ENCODE measurements around the gene SLC6A2. TPM values are rescaled to one million over a fixed set of nuclear protein-coding genes. Genes with fewer than 3 reads are reported as not detected.

SLC6A2 gene
- total RNA-seq, 8 experiments from 2014 or later = 0.05 to 1.3 (median 0.25) TPM; not detected in 1

DNA sequence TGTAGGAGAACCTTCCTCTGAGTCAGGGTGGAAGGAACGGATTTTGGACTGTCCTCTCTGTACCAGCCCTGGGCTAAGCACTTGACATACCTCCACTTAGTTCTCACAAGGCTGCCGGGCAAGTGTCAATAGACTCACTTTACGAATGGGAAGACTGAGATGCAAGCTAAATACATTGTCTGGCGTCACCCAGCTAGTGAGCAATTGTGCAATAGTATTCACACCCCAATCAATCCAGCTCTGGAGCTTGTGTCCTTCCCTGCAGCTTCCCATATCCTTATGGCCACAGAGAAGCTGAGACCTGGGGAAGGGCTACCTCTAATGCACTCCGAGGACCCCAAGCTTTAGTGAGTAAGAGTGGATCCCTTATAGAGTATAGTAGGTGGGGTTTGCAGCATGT is 39.8 kb downstream of the SLC6A2 start:
- no peak for ATAC-seq (replicated peaks in 6 of 8)
- H3K27ac ChIP-seq = no peak overlapping the region
- no peak overlapping the region for H3K4me3 ChIP-seq
- in situ Hi-C loops (cut with MboI; ENCODE audit: low pct_unique_long_range_greater_than_20kb in 2 of 9, low sequenced_read_pairs in 9 of 9, unreplicated experiment in 9 of 9) = loop anchor here in 1 of 9 experiments (25.0 kb wide), 1 partner anchor 233 kb away; no protein-coding TSS in a partner anchor
- no peaks in the 10 kb centered on the region for H3K4me1 ChIP-seq (replicated peaks in 1 of 2)
- WGBS, 10 experiments = 40 to 100% (median 96%) methylated on average over 1 to 2 of the region's 5 CpGs; no CpG with 5 or more reads in 6 of the 10 experiments

DNA sequence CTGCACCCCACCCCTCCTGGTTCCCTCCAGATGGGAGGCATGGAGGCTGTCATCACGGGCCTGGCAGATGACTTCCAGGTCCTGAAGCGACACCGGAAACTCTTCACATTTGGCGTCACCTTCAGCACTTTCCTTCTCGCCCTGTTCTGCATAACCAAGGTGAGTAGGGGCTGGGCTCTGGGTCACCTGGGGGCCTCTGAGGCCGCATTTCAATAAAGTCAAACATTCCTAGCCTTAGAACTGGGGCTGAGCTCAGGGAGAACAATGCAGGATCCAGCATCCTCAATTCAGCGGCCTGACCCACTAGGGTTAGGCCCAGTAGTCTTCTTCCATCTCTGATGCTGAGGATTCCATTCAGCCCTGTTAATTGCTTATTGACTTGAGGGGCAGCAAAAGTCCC is 42.1 kb downstream of the SLC6A2 start:
- in situ Hi-C loops (cut with MboI; ENCODE audit: low pct_unique_long_range_greater_than_20kb in 2 of 9, low sequenced_read_pairs in 9 of 9, unreplicated experiment in 9 of 9) = loop anchor here in 1 of 9 experiments (25.0 kb wide), 1 partner anchor 236 kb away; no protein-coding TSS in a partner anchor
- Histone ChIP-seq H3K27ac (no peak overlapping the region), H3K4me3 (no peak overlapping the region), H3K4me1 (replicated peaks in 1 of 2) (no peaks in the 10 kb centered on the region)
- 40 to 83% (median 66%) methylated on average over 1 to 6 of the region's 7 CpGs; no CpG with 5 or more reads in 3 of the 10 experiments for WGBS, 10 experiments
- ATAC-seq (replicated peaks in 6 of 8) = no peak

DNA sequence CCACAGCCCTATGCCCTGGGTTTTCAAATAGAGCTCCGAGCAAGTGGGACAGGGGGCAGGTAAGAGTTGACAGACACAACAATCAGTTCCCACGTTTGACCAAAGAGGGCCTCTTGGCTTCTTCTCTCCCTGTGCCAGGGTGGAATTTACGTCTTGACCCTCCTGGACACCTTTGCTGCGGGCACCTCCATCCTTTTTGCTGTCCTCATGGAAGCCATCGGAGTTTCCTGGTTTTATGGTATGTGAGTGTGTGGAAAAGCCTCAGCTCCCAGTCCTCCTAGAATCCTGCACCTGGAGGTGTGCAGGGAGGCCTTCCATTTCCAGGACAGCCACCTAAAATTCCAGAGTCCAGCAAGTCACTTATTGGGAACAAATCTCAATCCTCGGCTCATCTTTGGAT is 42.5 kb downstream of the SLC6A2 start:
- ATAC-seq (replicated peaks in 6 of 8) = no peak
- in situ Hi-C loops (cut with MboI; ENCODE audit: low pct_unique_long_range_greater_than_20kb in 2 of 9, low sequenced_read_pairs in 9 of 9, unreplicated experiment in 9 of 9) = loop anchor here in 1 of 9 experiments (25.0 kb wide), 1 partner anchor 236 kb away; no protein-coding TSS in a partner anchor
- H3K4me1 ChIP-seq (replicated peaks in 1 of 2) = no peaks in the 10 kb centered on the region
- 33 to 100% (median 72%) methylated on average over 1 to 4 of the region's 6 CpGs; no CpG with 5 or more reads in 2 of the 10 experiments for WGBS, 10 experiments
- H3K27ac ChIP-seq = no peak overlapping the region
- no peak overlapping the region for H3K4me3 ChIP-seq

DNA sequence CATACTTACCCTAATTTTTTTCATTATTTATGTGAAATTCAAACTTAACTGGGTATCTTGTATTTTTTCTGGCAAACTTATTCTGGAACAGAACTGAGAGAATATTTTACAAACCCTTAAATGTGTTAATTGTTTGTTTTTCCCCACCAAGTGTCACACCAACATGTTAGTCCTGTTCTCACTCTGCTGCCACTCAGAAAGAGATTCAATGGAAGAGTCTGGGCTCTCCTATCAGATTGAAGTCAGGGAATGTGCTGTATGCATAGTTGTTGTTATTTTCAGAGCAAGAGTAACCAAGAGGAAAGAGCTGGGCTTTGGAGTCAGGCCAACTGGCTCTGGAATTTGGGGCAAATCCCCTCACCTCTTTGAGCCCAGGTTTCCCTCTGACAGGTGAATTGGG is 43.2 kb downstream of the SLC6A2 start:
- Histone ChIP-seq H3K4me3 (no peak overlapping the region), H3K27ac (no peak overlapping the region), H3K4me1 (replicated peaks in 1 of 2) (no peaks in the 10 kb centered on the region)
- ATAC-seq (replicated peaks in 6 of 8) = no peak
- in situ Hi-C loops (cut with MboI; ENCODE audit: low pct_unique_long_range_greater_than_20kb in 2 of 9, low sequenced_read_pairs in 9 of 9, unreplicated experiment in 9 of 9) = loop anchor here in 1 of 9 experiments (25.0 kb wide), 1 partner anchor 237 kb away; no protein-coding TSS in a partner anchor

DNA sequence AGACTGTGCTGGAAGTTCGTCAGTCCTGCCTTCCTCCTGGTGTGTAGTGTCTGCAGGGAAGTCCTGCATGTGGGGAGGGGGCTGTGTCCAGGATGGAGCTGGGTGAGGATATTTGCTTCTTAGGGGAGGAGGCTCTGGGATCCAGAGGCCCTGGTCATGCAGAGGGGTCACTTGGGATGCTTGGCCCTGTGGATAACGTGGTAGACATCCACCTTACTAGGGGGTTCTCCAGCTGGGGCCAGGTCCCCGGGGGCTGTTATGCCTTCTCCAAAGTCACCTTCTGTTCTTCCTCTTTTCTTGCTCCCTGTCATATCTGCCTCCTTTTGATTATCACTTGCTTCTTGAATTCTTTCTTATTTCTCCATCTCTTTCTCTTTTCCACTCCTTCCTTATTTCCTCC is 43.8 kb downstream of the SLC6A2 start:
- Histone ChIP-seq H3K4me3 (no peak overlapping the region), H3K27ac (no peak overlapping the region), H3K4me1 (replicated peaks in 1 of 2) (no peaks in the 10 kb centered on the region)
- in situ Hi-C loops (cut with MboI; ENCODE audit: low pct_unique_long_range_greater_than_20kb in 2 of 9, low sequenced_read_pairs in 9 of 9, unreplicated experiment in 9 of 9) = loop anchor here (10.0 to 25.0 kb wide), 6 partner anchors 138 to 988 kb away; partner anchors contain the start of genes CES1 (in 3 of the 9) and MT1X (in 2 of the 9)
- ATAC-seq (replicated peaks in 6 of 8) = no peak
- WGBS, 10 experiments = 70 to 100% (median 86%) methylated on average over 1 to 2 of the region's 3 CpGs; no CpG with 5 or more reads in 2 of the 10 experiments

DNA sequence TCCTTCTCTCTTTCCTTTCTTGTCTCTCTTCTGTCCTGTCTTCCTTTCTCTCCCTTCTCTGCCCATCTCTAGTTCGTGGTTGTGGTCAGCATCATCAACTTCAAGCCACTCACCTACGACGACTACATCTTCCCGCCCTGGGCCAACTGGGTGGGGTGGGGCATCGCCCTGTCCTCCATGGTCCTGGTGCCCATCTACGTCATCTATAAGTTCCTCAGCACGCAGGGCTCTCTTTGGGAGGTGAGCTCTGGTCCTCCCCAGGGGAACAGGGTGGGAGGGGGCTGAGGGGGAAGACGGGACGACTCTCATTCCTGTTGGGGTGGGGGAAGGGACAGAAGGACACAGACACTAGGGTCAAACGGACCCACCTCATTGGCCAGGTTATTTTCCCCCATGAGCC is 44.3 kb downstream of the SLC6A2 start:
- in situ Hi-C loops (cut with MboI; ENCODE audit: low pct_unique_long_range_greater_than_20kb in 2 of 9, low sequenced_read_pairs in 9 of 9, unreplicated experiment in 9 of 9) = loop anchor here (10.0 to 25.0 kb wide), 5 partner anchors 137 to 987 kb away; partner anchors contain the start of genes CES1 (in 3 of the 9) and MT1X (in 2 of the 9)
- Histone ChIP-seq H3K4me1 (replicated peaks in 1 of 2) (no peaks in the 10 kb centered on the region), H3K4me3 (no peak overlapping the region), H3K27ac (no peak overlapping the region)
- no peak for ATAC-seq (replicated peaks in 6 of 8)
- WGBS, 10 experiments = 70 to 100% (median 83%) methylated on average over 1 to 7 of the region's 10 CpGs; no CpG with 5 or more reads in 1 of the 10 experiments

DNA sequence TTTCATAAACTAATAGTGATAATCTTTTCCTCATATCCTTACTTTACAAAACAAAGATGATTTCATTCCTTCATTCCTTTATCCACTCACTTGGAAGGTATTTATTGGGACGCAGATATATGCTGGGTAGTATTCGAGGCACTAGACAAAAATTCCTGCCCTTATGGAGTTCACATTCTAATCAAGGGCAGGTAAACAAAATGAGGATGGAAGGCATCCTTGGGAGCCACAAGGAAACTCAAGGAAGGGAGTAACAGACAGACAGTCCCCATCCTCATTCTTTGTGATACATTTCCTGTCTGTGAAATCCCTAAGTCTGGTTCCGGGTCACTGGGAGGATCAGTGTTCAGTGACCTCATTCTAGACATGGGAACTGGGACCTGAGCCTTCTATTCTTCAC is 45.2 kb downstream of the SLC6A2 start:
- 51 to 100% (median 76%) methylated on average over 1 to 3 of the region's 3 CpGs; no CpG with 5 or more reads in 2 of the 10 experiments for WGBS, 10 experiments
- Histone ChIP-seq H3K27ac (no peak overlapping the region), H3K4me1 (replicated peaks in 1 of 2) (no peaks in the 10 kb centered on the region), H3K4me3 (no peak overlapping the region)
- ATAC-seq (replicated peaks in 6 of 8) = no peak
- in situ Hi-C loops (cut with MboI; ENCODE audit: low pct_unique_long_range_greater_than_20kb in 2 of 9, low sequenced_read_pairs in 9 of 9, unreplicated experiment in 9 of 9) = loop anchor here (10.0 to 25.0 kb wide), 5 partner anchors 136 to 986 kb away; partner anchors contain the start of genes CES1 (in 3 of the 9) and MT1X (in 2 of the 9)

DNA sequence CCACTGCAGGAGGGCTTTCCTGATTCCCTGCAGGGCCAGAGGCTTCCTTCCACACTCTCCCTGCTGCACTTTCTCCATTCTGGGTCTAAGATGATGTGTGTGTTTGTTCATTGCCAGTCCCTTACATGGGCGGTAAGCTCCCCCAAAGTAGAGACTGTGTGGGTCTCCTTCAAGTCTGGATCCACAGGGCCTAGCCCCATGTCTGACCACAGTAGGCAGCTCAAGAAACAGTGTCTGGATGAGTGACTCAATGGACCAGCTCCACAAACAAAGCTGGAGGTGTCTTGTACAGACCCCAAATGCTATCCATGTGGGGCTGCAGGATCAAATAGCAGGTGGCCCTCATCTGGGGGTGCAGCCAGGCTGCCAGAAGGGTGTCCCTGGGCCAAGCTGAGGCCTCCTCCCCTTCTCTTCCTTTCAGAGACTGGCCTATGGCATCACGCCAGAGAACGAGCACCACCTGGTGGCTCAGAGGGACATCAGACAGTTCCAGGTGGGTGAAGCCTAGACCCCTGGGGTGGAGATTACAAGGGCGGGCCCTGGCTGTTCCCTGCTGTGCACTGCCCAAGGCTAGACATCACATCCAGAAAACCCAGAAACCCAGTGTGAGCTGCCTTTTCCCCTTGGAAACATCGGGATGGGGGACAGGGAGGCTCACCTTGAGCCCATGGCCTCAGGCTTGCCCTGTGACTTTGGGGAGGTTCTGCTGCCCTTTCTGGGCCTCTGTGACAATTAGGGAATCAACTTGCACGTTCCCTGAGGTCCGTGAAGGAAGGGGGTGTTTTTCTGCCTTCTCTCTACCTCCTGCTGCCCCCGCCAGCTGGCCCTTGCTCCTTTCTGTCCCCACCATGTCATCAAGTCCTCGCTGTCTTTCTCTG is 45.9 kb downstream of the SLC6A2 start:
- no peak overlapping the region for H3K27ac ChIP-seq
- 0 to 100% (median 94%) methylated on average over 1 to 6 of the region's 9 CpGs; no CpG with 5 or more reads in 3 of the 10 experiments for WGBS, 10 experiments
- ATAC-seq (replicated peaks in 6 of 8) = peak; percentile 43 to 92 (median 64)
- in situ Hi-C loops (cut with MboI; ENCODE audit: low pct_unique_long_range_greater_than_20kb in 2 of 9, low sequenced_read_pairs in 9 of 9, unreplicated experiment in 9 of 9) = loop anchor here (10.0 to 25.0 kb wide), 5 partner anchors 136 to 986 kb away; partner anchors contain the start of genes CES1 (in 3 of the 9) and MT1X (in 2 of the 9)
- no peak overlapping the region for H3K4me3 ChIP-seq
- no peaks in the 10 kb centered on the region for H3K4me1 ChIP-seq (replicated peaks in 1 of 2)

DNA sequence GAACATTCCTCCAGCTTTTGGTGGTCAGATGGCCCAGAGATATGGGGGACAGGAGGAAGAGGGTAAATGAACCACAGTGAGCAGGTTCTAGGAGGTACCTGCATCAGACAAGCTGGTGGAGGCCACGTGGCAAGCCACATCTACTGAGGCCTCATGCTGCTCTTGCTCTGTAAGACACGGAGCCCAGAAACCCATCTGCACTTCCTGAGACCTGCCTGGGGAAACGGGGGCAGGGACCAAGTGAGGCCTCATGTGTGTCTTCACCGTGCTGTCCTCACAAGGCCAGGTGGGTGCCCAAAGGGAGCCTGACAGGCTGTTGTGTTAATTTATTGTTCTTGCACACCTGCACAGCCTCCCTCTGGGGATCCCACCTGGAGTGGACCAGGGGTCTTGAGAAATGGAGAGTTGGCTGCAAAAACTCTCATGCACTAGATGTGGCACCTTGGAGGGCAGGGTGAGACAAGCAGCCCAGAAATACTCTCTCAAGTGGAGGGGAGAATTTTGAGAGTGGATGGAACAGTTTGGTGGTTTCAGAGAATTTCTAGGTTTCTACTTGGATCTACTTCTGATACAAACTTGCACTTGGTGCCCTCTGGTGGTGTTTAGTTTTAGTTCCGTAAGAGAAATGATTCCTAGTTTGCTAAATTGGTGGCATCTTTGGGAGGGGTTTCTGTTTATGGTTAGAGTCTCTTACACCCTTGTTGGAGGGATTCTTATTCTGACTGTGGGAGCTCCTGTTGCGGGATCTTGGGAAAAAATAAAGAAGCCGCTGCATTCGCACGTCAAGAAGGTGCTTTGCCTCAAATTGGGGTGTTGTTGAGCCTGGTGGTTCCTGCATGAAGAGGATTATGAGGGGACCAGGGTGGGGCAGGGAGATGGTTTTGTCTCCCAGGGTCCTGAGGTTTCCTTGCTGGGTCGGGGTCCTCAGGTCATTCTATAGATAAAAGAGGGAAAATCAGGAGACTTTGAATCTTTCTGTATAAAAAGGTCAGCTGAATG is 47.5 kb downstream of the SLC6A2 start:
- H3K4me3 ChIP-seq = no peak overlapping the region
- peak in 3 of 8 experiments; percentile 24 to 53 (median 45) for ATAC-seq (replicated peaks in 6 of 8)
- no peak overlapping the region for H3K27ac ChIP-seq
- 0 to 70% (median 30%) methylated on average over 1 to 7 of the region's 10 CpGs; no CpG with 5 or more reads in 2 of the 10 experiments for WGBS, 10 experiments
- no peaks in the 10 kb centered on the region for H3K4me1 ChIP-seq (replicated peaks in 1 of 2)
- in situ Hi-C loops (cut with MboI; ENCODE audit: low pct_unique_long_range_greater_than_20kb in 2 of 9, low sequenced_read_pairs in 9 of 9, unreplicated experiment in 9 of 9) = loop anchor here (10.0 to 25.0 kb wide), 5 partner anchors 134 to 984 kb away; partner anchors contain the start of genes CES1 (in 3 of the 9) and MT1X (in 2 of the 9)

DNA sequence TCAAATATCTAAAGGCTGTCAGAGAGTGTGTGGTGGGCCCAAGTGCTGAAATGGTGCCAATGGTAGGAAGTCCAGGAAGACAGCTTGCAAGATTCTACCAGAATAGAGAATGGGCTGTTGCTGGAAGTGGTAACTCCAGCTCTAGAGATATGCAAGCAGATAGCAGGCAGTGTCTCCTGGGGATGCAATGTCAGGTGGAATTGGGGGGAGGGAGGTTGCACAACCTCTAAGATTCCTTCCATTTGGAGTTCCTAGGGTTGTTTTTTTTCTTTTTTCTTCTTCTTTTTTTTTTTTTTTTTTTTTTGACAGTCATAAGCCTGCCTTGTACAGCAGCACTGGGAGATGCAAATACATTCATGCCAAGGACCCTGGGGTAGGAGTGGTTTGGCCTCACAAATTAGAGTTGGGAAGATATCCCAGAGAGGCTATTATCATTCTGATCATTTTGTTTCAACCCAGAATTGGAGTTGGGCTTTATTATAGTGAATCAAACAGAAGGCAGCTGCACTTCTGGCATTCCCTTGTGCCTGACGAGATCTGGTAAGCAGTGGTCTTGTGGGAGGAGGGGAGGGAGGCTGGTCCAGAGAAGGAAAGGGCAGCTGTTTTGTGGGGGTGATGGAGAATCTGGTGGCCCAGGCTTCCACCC is 51.1 kb downstream of the SLC6A2 start:
- H3K27ac ChIP-seq = no peak overlapping the region
- in situ Hi-C loops (cut with MboI; ENCODE audit: low pct_unique_long_range_greater_than_20kb in 2 of 9, low sequenced_read_pairs in 9 of 9, unreplicated experiment in 9 of 9) = loop anchor here (5.0 to 25.0 kb wide), 6 partner anchors 130 to 980 kb away; partner anchors contain the start of genes CES1 (in 3 of the 9) and MT1X (in 2 of the 9)
- WGBS, 10 experiments = 0 to 57% (median 40%) methylated on average over 1 of the region's 1 CpG; no CpG with 5 or more reads in 6 of the 10 experiments
- ATAC-seq (replicated peaks in 6 of 8) = no peak
- H3K4me3 ChIP-seq = no peak overlapping the region
- no peaks in the 10 kb centered on the region for H3K4me1 ChIP-seq (replicated peaks in 1 of 2)

DNA sequence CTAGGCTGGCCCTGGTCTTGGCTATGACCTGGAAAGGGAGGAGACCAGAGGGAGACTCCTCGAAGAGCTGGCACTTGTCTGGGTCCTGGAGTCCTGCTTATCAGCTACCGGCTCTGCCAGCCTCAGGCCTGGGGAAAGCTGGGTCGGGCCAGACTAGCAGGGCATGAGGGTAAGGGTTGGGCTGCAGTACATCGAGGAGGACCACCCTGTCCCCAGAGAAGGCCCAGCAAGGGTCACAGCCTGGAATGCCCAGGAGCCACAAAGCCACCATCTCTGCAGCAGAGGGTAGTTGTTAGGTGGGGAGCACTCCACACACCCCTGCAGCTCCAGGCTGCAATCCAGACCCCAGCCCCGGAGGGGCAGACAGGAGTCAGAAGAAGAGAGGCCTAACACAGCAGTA is 54.0 kb downstream of the SLC6A2 start:
- in situ Hi-C loops (cut with MboI; ENCODE audit: low pct_unique_long_range_greater_than_20kb in 2 of 9, low sequenced_read_pairs in 9 of 9, unreplicated experiment in 9 of 9) = loop anchor here (5.0 to 25.0 kb wide), 7 partner anchors 128 to 978 kb away; partner anchors contain the start of genes CES1 (in 3 of the 9) and MT1X (in 2 of the 9)
- no peaks in the 10 kb centered on the region for H3K4me1 ChIP-seq (replicated peaks in 1 of 2)
- no peak overlapping the region for H3K4me3 ChIP-seq
- WGBS, 10 experiments = 0 to 86% (median 40%) methylated on average over 1 to 2 of the region's 5 CpGs; no CpG with 5 or more reads in 7 of the 10 experiments
- no peak for ATAC-seq (replicated peaks in 6 of 8)
- no peak overlapping the region for H3K27ac ChIP-seq

Data from motor neuron (in vitro differentiated cells).